ENCODE measurements around the gene LYZL2. TPM values are rescaled to one million over a fixed set of nuclear protein-coding genes. Genes with fewer than 3 reads are reported as not detected.
A peak's percentile ranks its signal among the peaks of the same experiment; 100 is the strongest.
"Not testable (repeated sequence)": the region's sequence is repeated elsewhere in the genome, so short reads cannot be mapped to it uniquely, and the experiment has no call there.

Gene LYZL2
- total RNA-seq (not detected), polyA plus RNA-seq (not detected)

DNA sequence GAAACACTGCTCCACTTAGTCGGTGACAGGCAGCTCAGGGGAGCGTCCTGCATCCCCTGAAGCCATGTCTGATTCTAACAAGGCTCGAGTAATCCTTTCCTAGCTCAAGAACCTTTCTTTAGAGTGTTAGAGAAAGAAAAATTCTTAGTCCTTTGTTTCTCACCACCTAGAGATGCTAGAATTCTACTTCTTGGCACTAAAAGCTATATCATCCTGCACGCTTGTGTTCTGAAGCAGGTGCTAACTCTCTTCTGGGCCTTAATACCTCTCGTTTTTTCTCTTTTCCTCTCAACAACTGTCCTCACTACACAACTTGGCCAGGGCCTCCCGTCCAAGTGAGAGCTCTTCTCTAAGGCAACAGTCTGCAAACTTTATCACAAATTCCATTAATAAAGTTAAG is at the start of gene LYZL2:
Gene LYZL2 (minus strand): TSS at position 101 of the 400 bp plus-strand sequence. CDS start 2,838 bp downstream, outside the sequence.
- H3K4me3 Mint-ChIP-seq = no peak within 1 kb of the TSS
- no peak for DNase-seq
- no peaks in the 10 kb centered on the region for H3K9me3 ChIP-seq (ENCODE audit: low read length)
- H3K27me3 ChIP-seq (ENCODE audit: insufficient read depth, low read length, poor library complexity, severe bottlenecking) = no peaks in the 10 kb centered on the region
- CTCF ChIA-PET = interaction anchor here (2.4 kb wide), 1 partner anchor 10 kb away, joined by 7 read pairs; no protein-coding TSS in a partner anchor
- POLR2A ChIA-PET = no interaction called here
- H3K27ac ChIP-seq (ENCODE audit: low read depth, low read length) = no peak within 1 kb of the TSS
- no peak within 1 kb of the TSS for H3K4me3 ChIP-seq (ENCODE audit: low read length)
- H3K4me1 ChIP-seq (ENCODE audit: insufficient read depth, low read length) = no peaks in the 10 kb centered on the region
- no peaks in the 10 kb centered on the region for H3K4me1 Mint-ChIP-seq
- H3K27ac Mint-ChIP-seq = peak within 1 kb of the TSS in 1 of 8 donors; percentile 29
- peaks cover 9 to 20% of the 10 kb centered on the region in 2 donors for H3K27me3 Mint-ChIP-seq
- H3K36me3 Mint-ChIP-seq = no peaks in the 10 kb centered on the region
- no peaks in the 10 kb centered on the region for H3K9me3 Mint-ChIP-seq
- H3K36me3 ChIP-seq (ENCODE audit: insufficient read depth, low read length) = no peaks in the 10 kb centered on the region

DNA sequence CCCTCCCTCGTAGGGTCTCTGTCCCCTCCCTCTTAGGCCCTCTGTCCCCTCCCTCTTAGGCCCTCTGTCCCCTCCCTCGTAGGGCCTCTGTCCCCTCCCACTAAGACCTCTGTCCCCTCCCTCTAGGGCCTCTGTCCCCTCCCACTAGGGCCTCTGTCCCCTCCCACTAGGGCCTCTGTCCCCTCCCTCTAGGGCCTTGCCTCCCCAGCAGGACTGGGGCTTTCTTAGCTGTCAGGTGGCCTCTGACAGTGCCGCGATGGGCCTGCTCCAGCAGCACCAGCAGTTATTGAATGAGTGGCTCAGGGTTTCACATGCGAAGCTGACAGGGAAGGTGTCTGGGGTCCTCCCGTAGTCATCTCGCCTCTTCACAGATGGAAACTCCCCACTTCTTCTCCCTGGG is 48.1 kb upstream of the LYZL2 start:
- H3K4me1 Mint-ChIP-seq; H3K4me1 ChIP-seq (ENCODE audit: insufficient read depth, low read length); DNase-seq; CTCF ChIA-PET; H3K9me3 ChIP-seq (ENCODE audit: low read length); H3K9me3 Mint-ChIP-seq; H3K36me3 ChIP-seq (ENCODE audit: insufficient read depth, low read length); H3K27ac Mint-ChIP-seq; H3K36me3 Mint-ChIP-seq; H3K4me3 Mint-ChIP-seq; H3K27ac ChIP-seq (ENCODE audit: low read depth, low read length); H3K27me3 ChIP-seq (ENCODE audit: insufficient read depth, low read length, poor library complexity, severe bottlenecking); H3K4me3 ChIP-seq (ENCODE audit: low read length); POLR2A ChIA-PET: not testable (repeated sequence)
- H3K27me3 Mint-ChIP-seq = peaks cover 14 to 44% of the 10 kb centered on the region in 2 donors

DNA sequence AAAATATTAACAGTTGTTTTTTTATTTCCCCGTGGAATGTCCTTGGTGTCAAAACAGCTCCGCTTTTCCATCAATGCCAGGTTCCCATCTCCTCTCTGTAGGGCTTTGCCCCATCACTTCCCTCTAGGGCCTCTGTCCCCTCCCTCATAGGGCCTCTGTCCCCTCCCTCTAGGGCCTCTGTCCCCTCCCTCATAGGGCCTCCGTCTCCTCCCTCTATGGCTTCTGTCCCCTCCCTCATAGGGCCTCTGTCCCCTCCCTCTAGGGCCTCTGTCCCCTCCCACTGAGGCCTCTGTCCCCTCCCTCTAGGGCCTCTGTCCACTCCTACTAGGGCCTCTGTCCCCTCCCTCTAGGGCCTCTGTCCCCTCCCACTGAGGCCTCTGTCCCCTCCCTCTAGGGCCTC is 47.6 kb upstream of the LYZL2 start:
- H3K4me1 ChIP-seq (ENCODE audit: insufficient read depth, low read length); H3K27me3 ChIP-seq (ENCODE audit: insufficient read depth, low read length, poor library complexity, severe bottlenecking); H3K9me3 Mint-ChIP-seq; H3K4me3 Mint-ChIP-seq; H3K4me1 Mint-ChIP-seq; POLR2A ChIA-PET; H3K36me3 Mint-ChIP-seq; H3K27ac ChIP-seq (ENCODE audit: low read depth, low read length); DNase-seq; H3K4me3 ChIP-seq (ENCODE audit: low read length); H3K27ac Mint-ChIP-seq; H3K36me3 ChIP-seq (ENCODE audit: insufficient read depth, low read length); CTCF ChIA-PET; H3K9me3 ChIP-seq (ENCODE audit: low read length): not testable (repeated sequence)
- H3K27me3 Mint-ChIP-seq = peaks cover 14 to 40% of the 10 kb centered on the region in 2 donors

DNA sequence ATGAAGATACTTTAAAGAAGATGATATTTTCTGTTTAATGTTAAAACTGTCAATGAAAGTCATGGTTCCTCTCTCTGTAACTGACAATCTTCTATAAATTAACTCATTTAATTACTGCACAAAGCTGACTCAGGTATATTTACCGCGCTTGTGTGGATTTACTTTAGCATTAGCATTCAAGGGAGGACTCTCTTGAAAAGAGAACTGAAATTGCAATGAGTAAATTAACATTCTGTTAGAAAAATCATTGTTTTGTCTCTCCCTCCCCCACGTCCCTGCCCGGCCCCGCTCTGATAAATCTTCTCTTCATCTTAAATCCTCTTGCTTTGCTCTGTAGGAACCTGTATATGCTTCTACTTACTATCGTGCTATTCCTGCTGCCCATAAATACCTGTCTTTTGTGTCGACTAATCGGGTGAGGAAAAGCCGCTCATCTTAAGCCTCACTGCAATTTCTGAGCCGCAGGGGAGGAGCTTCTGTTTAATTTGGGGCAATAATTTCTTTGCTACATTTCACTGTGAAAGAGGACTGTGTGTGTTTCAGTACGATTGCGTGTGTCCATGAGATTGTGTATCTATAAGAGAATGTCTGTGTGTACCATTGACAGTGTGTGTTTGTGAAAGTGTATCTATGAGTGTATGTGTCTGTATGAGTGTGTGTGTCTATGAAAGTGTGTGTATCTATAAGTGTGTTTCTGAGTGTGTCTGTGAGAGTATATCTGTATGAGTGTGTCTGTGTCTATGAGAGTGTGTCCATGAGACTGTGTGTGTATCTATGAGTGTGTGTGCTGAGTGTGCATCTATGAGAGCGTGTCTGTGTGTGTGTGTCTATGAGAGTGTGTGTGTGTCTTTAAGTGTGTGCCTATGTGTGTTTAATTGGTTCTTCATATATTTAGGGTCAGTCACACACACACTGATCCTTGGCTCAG is 46.5 kb upstream of the LYZL2 start:
- no peak overlapping the region for H3K27ac Mint-ChIP-seq
- Histone ChIP-seq H3K9me3 (ENCODE audit: low read length) (no peaks in the 10 kb centered on the region), H3K4me3 (ENCODE audit: low read length) (no peak overlapping the region), H3K27me3 (ENCODE audit: insufficient read depth, low read length, poor library complexity, severe bottlenecking) (no peaks in the 10 kb centered on the region), H3K36me3 (ENCODE audit: insufficient read depth, low read length) (no peaks in the 10 kb centered on the region), H3K27ac (ENCODE audit: low read depth, low read length) (no peak overlapping the region), H3K4me1 (ENCODE audit: insufficient read depth, low read length) (no peaks in the 10 kb centered on the region)
- POLR2A ChIA-PET = no interaction called here
- CTCF ChIA-PET = no interaction called here
- peaks cover 2% of the 10 kb centered on the region in 3 donors for H3K4me1 Mint-ChIP-seq
- H3K36me3 Mint-ChIP-seq = peaks cover 0 to 8% (median 0%) of the 10 kb centered on the region in 3 donors
- peaks cover 10 to 33% of the 10 kb centered on the region in 2 donors for H3K27me3 Mint-ChIP-seq
- no peak for DNase-seq
- peaks cover 0 to 9% (median 7%) of the 10 kb centered on the region in 5 donors for H3K9me3 Mint-ChIP-seq
- no peak overlapping the region for H3K4me3 Mint-ChIP-seq

DNA sequence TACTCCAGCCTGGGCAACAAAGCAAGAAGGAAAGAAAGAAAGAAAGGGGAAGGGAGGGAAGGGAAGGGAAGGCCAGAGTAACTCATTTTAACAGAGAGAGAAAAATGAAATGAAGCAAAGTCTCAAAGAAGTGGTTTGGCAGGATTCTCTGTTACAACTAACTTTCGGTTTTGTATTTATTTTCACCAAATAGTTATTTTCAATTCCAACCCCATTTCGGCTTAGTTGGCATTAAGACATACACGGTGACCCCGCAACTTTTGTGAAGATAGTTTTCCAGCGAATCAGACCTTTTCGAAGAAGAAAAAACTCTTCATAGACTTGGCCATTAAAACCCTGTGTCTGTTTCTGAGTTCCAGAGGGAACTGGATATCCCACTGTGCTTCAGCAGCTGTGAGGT is 45.2 kb upstream of the LYZL2 start:
- H3K9me3 Mint-ChIP-seq = peaks cover 0 to 7% (median under 1%) of the 10 kb centered on the region in 5 donors
- H3K27ac ChIP-seq (ENCODE audit: low read depth, low read length) = no peak overlapping the region
- H3K36me3 Mint-ChIP-seq = no peaks in the 10 kb centered on the region
- ChIA-PET CTCF (no interaction called here), POLR2A (no interaction called here)
- no peak overlapping the region for H3K4me3 ChIP-seq (ENCODE audit: low read length)
- H3K4me3 Mint-ChIP-seq = no peak overlapping the region
- no peaks in the 10 kb centered on the region for H3K27me3 ChIP-seq (ENCODE audit: insufficient read depth, low read length, poor library complexity, severe bottlenecking)
- H3K4me1 Mint-ChIP-seq = peaks cover 6 to 9% (median 9%) of the 10 kb centered on the region in 3 donors
- no peaks in the 10 kb centered on the region for H3K4me1 ChIP-seq (ENCODE audit: insufficient read depth, low read length)
- no peak overlapping the region for H3K27ac Mint-ChIP-seq
- no peaks in the 10 kb centered on the region for H3K9me3 ChIP-seq (ENCODE audit: low read length)
- no peak for DNase-seq
- no peaks in the 10 kb centered on the region for H3K36me3 ChIP-seq (ENCODE audit: insufficient read depth, low read length)
- H3K27me3 Mint-ChIP-seq = peaks cover 13 to 31% of the 10 kb centered on the region in 2 donors

DNA sequence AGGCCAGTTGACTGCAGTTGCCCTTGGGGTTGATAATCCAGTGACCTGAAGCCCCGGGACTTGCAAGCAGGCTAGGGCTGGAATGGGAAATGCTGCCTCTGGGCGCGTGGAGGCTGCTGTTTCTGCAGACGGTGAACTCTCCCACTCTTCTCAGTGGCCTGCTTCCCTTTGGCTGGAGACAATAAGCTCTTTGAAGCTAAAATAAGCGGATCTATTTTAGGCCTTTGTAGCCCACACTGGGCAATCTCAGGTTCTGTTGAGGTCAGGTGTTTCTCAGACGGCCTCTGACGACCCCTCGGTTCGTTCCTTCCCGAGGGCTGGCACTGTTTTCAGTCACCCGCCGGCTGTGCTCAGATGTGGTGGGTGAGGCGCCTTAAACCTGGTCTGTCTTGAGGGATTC is 43.7 kb upstream of the LYZL2 start:
- H3K9me3 ChIP-seq (ENCODE audit: low read length); DNase-seq; H3K9me3 Mint-ChIP-seq; CTCF ChIA-PET; H3K27ac Mint-ChIP-seq; H3K4me3 Mint-ChIP-seq; H3K36me3 ChIP-seq (ENCODE audit: insufficient read depth, low read length); H3K36me3 Mint-ChIP-seq; H3K4me1 Mint-ChIP-seq; POLR2A ChIA-PET; H3K27ac ChIP-seq (ENCODE audit: low read depth, low read length); H3K4me3 ChIP-seq (ENCODE audit: low read length); H3K4me1 ChIP-seq (ENCODE audit: insufficient read depth, low read length); H3K27me3 ChIP-seq (ENCODE audit: insufficient read depth, low read length, poor library complexity, severe bottlenecking): not testable (repeated sequence)
- H3K27me3 Mint-ChIP-seq = peaks cover 13 to 29% of the 10 kb centered on the region in 2 donors

DNA sequence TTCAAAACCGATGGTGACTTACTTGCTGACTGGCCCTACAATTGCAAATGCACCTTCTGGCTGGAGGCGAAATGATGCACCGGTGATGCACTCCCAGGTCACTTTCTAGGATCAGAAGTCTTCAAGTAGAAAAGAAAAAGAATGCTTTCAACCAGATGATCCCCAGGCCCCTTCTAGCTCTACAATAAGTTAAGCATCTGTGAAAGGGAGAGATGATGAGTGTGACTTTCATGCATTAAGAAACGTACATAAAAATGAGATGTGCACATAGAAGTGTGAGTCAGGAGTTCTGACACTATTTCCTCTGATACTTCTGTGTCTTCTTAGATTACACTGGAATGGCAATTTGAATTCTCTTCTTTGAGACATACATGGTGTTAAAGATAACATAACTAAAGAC is 42.8 kb upstream of the LYZL2 start:
- H3K36me3 ChIP-seq (ENCODE audit: insufficient read depth, low read length); H3K27ac ChIP-seq (ENCODE audit: low read depth, low read length); DNase-seq; H3K36me3 Mint-ChIP-seq; H3K9me3 ChIP-seq (ENCODE audit: low read length); H3K4me1 ChIP-seq (ENCODE audit: insufficient read depth, low read length); H3K27ac Mint-ChIP-seq; H3K9me3 Mint-ChIP-seq; H3K4me1 Mint-ChIP-seq; H3K27me3 ChIP-seq (ENCODE audit: insufficient read depth, low read length, poor library complexity, severe bottlenecking); H3K4me3 Mint-ChIP-seq; H3K4me3 ChIP-seq (ENCODE audit: low read length); POLR2A ChIA-PET: not testable (repeated sequence)
- peaks cover 13 to 30% of the 10 kb centered on the region in 2 donors for H3K27me3 Mint-ChIP-seq
- CTCF ChIA-PET = interaction anchor here (1.7 kb wide), 2 partner anchors 33 to 47 kb away, joined by 5 to 9 read pairs; no protein-coding TSS in a partner anchor

DNA sequence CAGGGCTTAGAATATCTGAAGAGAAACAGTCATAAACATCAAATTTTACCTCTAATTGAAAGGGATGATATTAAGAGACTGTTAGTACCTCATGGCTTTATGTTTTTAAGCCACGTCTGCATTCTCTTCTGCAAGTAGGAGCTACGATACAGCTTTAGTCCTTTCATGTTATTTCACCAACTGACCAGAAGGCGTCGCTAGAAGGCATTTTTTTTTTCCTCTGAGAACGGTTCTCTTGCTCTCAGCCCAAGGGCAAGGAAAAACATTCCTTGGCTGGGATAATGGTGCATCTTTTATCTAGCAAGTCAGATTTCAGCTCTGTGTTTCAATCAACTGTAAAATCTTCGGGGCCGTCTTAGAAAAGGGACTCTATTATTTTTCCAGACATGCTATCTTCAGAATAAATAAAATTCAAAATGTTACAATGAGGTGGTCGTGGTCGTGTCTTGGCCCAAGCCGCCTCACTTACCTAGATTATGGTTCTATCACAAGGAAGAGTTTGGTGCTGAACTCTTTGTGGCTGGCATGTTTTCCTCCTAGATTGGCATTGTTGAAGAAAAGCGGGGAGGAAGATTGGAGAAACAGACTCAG is 41.6 kb upstream of the LYZL2 start:
- no peak overlapping the region for H3K4me3 ChIP-seq (ENCODE audit: low read length)

More for the DNA sequence above, 41.6 kb upstream of the LYZL2 start:
- H3K4me1 ChIP-seq (ENCODE audit: insufficient read depth, low read length) = no peaks in the 10 kb centered on the region
- CTCF ChIA-PET = interaction anchor here (0.7 to 2.7 kb wide), 15 partner anchors 9 to 276 kb away, joined by 3 to 12 read pairs (median 4); no protein-coding TSS in a partner anchor
- H3K36me3 ChIP-seq (ENCODE audit: insufficient read depth, low read length) = no peaks in the 10 kb centered on the region
- DNase-seq = peak in 3 of 5 donors; percentile 26 to 53 (median 40)
- Mint-ChIP-seq H3K9me3 (no peaks in the 10 kb centered on the region), H3K36me3 (no peaks in the 10 kb centered on the region), H3K27me3 (peaks cover 13 to 30% of the 10 kb centered on the region in 2 donors), H3K27ac (no peak overlapping the region), H3K4me3 (peak overlapping the region; percentile 24 to 79 (median 71)), H3K4me1 (peaks cover 6 to 9% (median 9%) of the 10 kb centered on the region in 3 donors)
- H3K27me3 ChIP-seq (ENCODE audit: insufficient read depth, low read length, poor library complexity, severe bottlenecking) = no peaks in the 10 kb centered on the region
- POLR2A ChIA-PET = no interaction called here
- no peaks in the 10 kb centered on the region for H3K9me3 ChIP-seq (ENCODE audit: low read length)
- no peak overlapping the region for H3K27ac ChIP-seq (ENCODE audit: low read depth, low read length)

All from CD8-positive, alpha-beta memory T cell (primary cell).